ENCODE measurements around the gene PDK2. TPM values are rescaled to one million over a fixed set of nuclear protein-coding genes. Genes with fewer than 3 reads are reported as not detected.
"Not testable (repeated sequence)": the region's sequence is repeated elsewhere in the genome, so short reads cannot be mapped to it uniquely, and the experiment has no call there.

PDK2 gene
- total RNA-seq, 1 donor from 2014 or later = 9.0 TPM

- DNase-seq = no peak
Measured at GRCh38 chr17:50058296-50058953, 36.7 kb upstream of the PDK2 start.

GRCh38 chr17:50059256-50059655 is 35.9 kb upstream of the PDK2 start:
- no peak for DNase-seq

GRCh38 chr17:50059759-50060273 is 35.3 kb upstream of the PDK2 start:
- DNase-seq = no peak

GRCh38 chr17:50060951-50061712 is 34.0 kb upstream of the PDK2 start:
- no peak for DNase-seq

- not testable (repeated sequence) for DNase-seq
Measured at GRCh38 chr17:50061713-50062045, 33.5 kb upstream of the PDK2 start.

GRCh38 chr17:50062293-50063243 is 32.6 kb upstream of the PDK2 start:
- DNase-seq = no peak

- no peak for DNase-seq
Measured at GRCh38 chr17:50063561-50064252, 31.4 kb upstream of the PDK2 start.

- peak; percentile 60 for DNase-seq
Measured at GRCh38 chr17:50064253-50065001, 30.7 kb upstream of the PDK2 start.

- no peak for DNase-seq
Measured at GRCh38 chr17:50065056-50065455, 30.1 kb upstream of the PDK2 start.

- DNase-seq = no peak
Measured at GRCh38 chr17:50066995-50067394, 28.2 kb upstream of the PDK2 start.

GRCh38 chr17:50067996-50068395 is 27.2 kb upstream of the PDK2 start:
- DNase-seq = no peak

GRCh38 chr17:50070908-50071680 is 24.1 kb upstream of the PDK2 start:
- no peak for DNase-seq

- no peak for DNase-seq
Measured at GRCh38 chr17:50071692-50072091, 23.5 kb upstream of the PDK2 start.

- DNase-seq = no peak
Measured at GRCh38 chr17:50072130-50072529, 23.0 kb upstream of the PDK2 start.

- DNase-seq = no peak
Measured at GRCh38 chr17:50072925-50073324, 22.2 kb upstream of the PDK2 start.

GRCh38 chr17:50074227-50074626 is 20.9 kb upstream of the PDK2 start:
- no peak for DNase-seq

GRCh38 chr17:50075446-50076032 is 19.6 kb upstream of the PDK2 start:
- no peak for DNase-seq

GRCh38 chr17:50076221-50076590 is 18.9 kb upstream of the PDK2 start:
- DNase-seq = no peak

- DNase-seq = no peak
Measured at GRCh38 chr17:50076591-50077235, 18.4 kb upstream of the PDK2 start.

- no peak for DNase-seq
Measured at GRCh38 chr17:50078430-50078829, 16.7 kb upstream of the PDK2 start.

Measured in occipital lobe (tissue), 2 donors.